HEK293 (cell line): ENCODE results near the gene CACNA2D4.

Experiments used
- CTCF ChIA-PET: fragments of 350-600 bp; formaldehyde crosslinking; extraction: SDS; loops from one replicate; lab custom pipeline; 2021; ENCODE audit warnings: antibody characterized with exemption; lab: Yijun Ruan, JAX
- POLR2A ChIA-PET: fragments of 300-600 bp; formaldehyde crosslinking; extraction: SDS; loops from one replicate; lab custom pipeline; 2020; ENCODE audit warnings: antibody characterized with exemption, inconsistent platforms; lab: Yijun Ruan, JAX
- H3K27ac ChIP-seq: fragments of 200-500 bp; sonication (Bioruptor generic); 2 replicates; pipeline ENCODE4 v1.5.1; 2014; ENCODE audit warnings: low read depth, low read length, control low read depth, inconsistent platforms; ENCODE audit errors: extremely low read depth
- H3K36me3 ChIP-seq, 2 experiments: fragments of 200-500 bp in 1 of 2; sonication (Bioruptor generic) in 1 of 2; 1 replicate in 1 of 2; 2 replicates in 1 of 2; pipeline ENCODE4 v1.5.1; 2014 to 2017; ENCODE audit warnings: inconsistent platforms in 2 of 2, low read length in 2 of 2; ENCODE audit not compliant: control insufficient read depth in 2 of 2, insufficient read depth in 1 of 2
- H3K4me1 ChIP-seq: fragments of 200-500 bp; sonication (Bioruptor generic); 2 replicates; pipeline ENCODE4 v1.5.1; 2014; ENCODE audit warnings: mild to moderate bottlenecking, low read length, inconsistent platforms; ENCODE audit not compliant: control insufficient read depth, insufficient read depth
- H3K4me3 ChIP-seq: 2 replicates; pipeline ENCODE4 v1.5.1; 2011; ENCODE audit warnings: low read depth, mild to moderate bottlenecking, control low read depth, low read length, moderate library complexity
- H3K9me3 ChIP-seq: fragments of 200-500 bp; sonication (Bioruptor generic); 2 replicates; pipeline ENCODE4 v1.5.1; 2014; ENCODE audit warnings: low read depth, low read length, inconsistent platforms; ENCODE audit not compliant: control insufficient read depth, insufficient read depth
- SP3 ChIP-seq: fragments of 450-650 bp; formaldehyde crosslinking; IDR thresholded peaks from 2 replicates; pipeline ENCODE4 v1.5.1; 2016; ENCODE audit warnings: missing biosample characterization, missing genetic modification characterization
- ZFHX2 ChIP-seq: fragments of 450-650 bp; formaldehyde crosslinking; conservative IDR thresholded peaks from 2 replicates; pipeline ENCODE4 v1.5.1; 2016; ENCODE audit warnings: missing biosample characterization, missing genetic modification characterization
- ZNF16 ChIP-seq: fragments of 450-650 bp; formaldehyde crosslinking; IDR thresholded peaks from 2 replicates; pipeline ENCODE4 v1.5.1; 2016; ENCODE audit warnings: low read depth, missing biosample characterization, missing genetic modification characterization
- ZNF23 ChIP-seq: fragments of 450-650 bp; formaldehyde crosslinking; IDR thresholded peaks from 2 replicates; pipeline ENCODE4 v1.5.1; 2016; ENCODE audit warnings: missing biosample characterization, missing genetic modification characterization, borderline replicate concordance
- ZNF292 ChIP-seq: fragments of 450-650 bp; formaldehyde crosslinking; IDR thresholded peaks from 2 replicates; pipeline ENCODE4 v1.5.1; 2016; ENCODE audit warnings: low read depth, missing biosample characterization, missing genetic modification characterization, borderline replicate concordance
- ZNF560 ChIP-seq: fragments of 450-650 bp; formaldehyde crosslinking; IDR thresholded peaks from 2 replicates; pipeline ENCODE4 v1.5.1; 2017; ENCODE audit warnings: missing biosample characterization, missing genetic modification characterization, borderline replicate concordance
- ZNF623 ChIP-seq: fragments of 450-650 bp; formaldehyde crosslinking; IDR thresholded peaks from 2 replicates; pipeline ENCODE4 v1.5.1; 2016; ENCODE audit warnings: missing biosample characterization, missing genetic modification characterization
- ZNF785 ChIP-seq: fragments of 450-650 bp; formaldehyde crosslinking; IDR thresholded peaks from 2 replicates; pipeline ENCODE4 v1.5.1; 2016; ENCODE audit warnings: missing biosample characterization, missing genetic modification characterization
- TF ChIP-seq, protein P1 (sequence below): fragments of 450-650 bp; formaldehyde crosslinking; IDR thresholded peaks from 2 replicates; pipeline ENCODE4 v1.5.1; 2017; ENCODE audit warnings: missing biosample characterization, missing genetic modification characterization
- TF ChIP-seq, protein P2 (sequence below): fragments of 450-650 bp; formaldehyde crosslinking; IDR thresholded peaks from 2 replicates; pipeline ENCODE4 v1.5.1; 2017; ENCODE audit warnings: missing biosample characterization, mild to moderate bottlenecking, missing genetic modification characterization, moderate library complexity
- TF ChIP-seq, protein P3 (sequence below): fragments of 450-650 bp; formaldehyde crosslinking; IDR thresholded peaks from 2 replicates; pipeline ENCODE4 v1.5.1; 2017; ENCODE audit warnings: missing biosample characterization, missing genetic modification characterization
- TF ChIP-seq, protein P4 (sequence below): fragments of 450-650 bp; formaldehyde crosslinking; IDR thresholded peaks from 2 replicates; pipeline ENCODE4 v1.5.1; 2016; ENCODE audit warnings: missing biosample characterization, missing genetic modification characterization
- TF ChIP-seq, protein P5 (sequence below): fragments of 450-650 bp; formaldehyde crosslinking; IDR thresholded peaks from 2 replicates; pipeline ENCODE4 v1.5.1; 2016; ENCODE audit warnings: missing biosample characterization, missing genetic modification characterization, low read depth

CACNA2D4 gene

DNA sequence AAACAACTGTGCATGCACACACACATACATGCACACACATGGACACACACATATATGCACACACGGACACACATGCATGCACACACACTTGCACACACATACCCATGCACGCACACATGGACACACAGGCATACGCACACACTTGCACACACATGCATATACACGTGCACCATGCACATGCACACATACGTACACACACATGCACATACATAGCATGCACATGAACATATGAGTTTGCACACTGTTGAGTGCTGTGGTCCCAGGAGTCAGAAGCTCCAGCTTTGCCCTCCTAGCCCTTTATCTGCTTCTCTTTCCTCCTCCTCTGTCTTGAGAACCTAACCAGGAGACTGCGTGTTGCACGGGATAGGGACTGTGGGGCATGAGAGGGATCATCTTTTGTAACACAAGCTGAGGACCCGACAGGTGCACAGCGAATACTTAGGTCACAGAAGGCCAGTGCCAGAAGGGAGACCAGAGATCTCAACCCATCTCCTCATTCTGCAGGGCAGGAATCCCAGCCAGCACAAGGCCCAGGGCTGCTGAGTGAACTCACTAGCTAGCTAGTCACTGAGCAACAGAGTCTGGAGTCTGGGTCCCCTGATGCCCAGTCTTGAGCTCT lies 101.6 kb downstream of the CACNA2D4 start:
- H3K36me3 ChIP-seq: no peaks in the 10 kb centered on the region
- TF ChIP-seq ZFHX2 (tag by site-specific recombination): no peak
- TF ChIP-seq, protein P1, sequence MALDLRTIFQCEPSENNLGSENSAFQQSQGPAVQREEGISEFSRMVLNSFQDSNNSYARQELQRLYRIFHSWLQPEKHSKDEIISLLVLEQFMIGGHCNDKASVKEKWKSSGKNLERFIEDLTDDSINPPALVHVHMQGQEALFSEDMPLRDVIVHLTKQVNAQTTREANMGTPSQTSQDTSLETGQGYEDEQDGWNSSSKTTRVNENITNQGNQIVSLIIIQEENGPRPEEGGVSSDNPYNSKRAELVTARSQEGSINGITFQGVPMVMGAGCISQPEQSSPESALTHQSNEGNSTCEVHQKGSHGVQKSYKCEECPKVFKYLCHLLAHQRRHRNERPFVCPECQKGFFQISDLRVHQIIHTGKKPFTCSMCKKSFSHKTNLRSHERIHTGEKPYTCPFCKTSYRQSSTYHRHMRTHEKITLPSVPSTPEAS (tag by site-specific recombination): peak; percentile 98
- no peaks in the 10 kb centered on the region for H3K4me1 ChIP-seq
- no peak overlapping the region for H3K27ac ChIP-seq
- POLR2A ChIA-PET: no interaction called here
- H3K4me3 ChIP-seq: no peak overlapping the region
- H3K9me3 ChIP-seq: no peaks in the 10 kb centered on the region
- CTCF ChIA-PET: no interaction called here

DNA sequence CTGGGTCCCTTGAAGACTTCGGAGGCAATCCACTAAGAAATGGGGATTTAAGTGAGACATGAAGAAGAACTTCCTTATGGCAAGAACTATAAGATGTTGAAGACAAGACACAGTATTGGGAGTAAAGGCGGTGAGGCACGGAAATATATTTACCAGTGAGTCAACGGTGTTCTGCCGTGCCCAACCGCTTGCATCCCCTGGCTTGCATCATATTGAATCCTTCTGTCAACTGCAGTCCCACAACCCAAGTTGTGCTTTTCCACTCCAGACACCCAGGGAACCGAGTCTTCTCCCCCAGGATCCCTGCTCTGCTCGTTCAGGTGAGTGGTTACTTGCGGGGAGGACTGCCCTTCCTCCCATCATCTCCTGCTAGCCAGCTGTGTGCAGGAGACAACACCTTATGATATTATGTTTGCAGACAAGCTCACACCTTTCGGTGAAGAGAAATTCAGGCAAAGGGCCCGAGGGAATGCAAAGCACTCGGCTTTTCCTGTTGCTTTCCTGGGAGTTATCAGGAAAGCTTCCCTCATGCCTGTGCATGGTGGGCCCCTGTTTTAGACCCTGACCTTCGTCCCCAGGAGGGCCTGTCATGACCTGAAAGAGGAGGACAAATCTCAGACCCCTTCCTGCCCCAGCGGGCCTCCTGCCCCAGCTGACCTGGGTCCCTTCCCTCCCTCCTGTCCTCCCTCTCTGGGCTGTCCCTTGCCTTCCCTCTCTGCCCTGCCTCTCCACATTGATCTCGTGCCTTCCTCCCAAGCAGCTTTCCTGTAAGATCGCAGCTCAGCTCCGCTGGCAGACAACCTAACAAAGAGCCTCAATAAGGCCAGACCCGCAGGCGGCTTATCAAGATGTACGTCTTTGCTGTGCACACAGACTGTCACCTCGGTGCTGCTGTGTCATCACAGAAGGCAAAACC lies 102.4 kb downstream of the CACNA2D4 start:
- H3K4me3 ChIP-seq: no peak overlapping the region
- H3K9me3 ChIP-seq: no peaks in the 10 kb centered on the region
- H3K36me3 ChIP-seq: no peaks in the 10 kb centered on the region
- no peak overlapping the region for H3K27ac ChIP-seq
- ChIA-PET POLR2A (no interaction called here), CTCF (interaction anchor here (1.3 kb wide), 1 partner anchor 124 kb away, joined by 3 read pairs; no protein-coding TSS in a partner anchor)
- H3K4me1 ChIP-seq: no peaks in the 10 kb centered on the region
- no peak for TF ChIP-seq SP3 (tag by site-specific recombination)
- TF ChIP-seq, protein P2, sequence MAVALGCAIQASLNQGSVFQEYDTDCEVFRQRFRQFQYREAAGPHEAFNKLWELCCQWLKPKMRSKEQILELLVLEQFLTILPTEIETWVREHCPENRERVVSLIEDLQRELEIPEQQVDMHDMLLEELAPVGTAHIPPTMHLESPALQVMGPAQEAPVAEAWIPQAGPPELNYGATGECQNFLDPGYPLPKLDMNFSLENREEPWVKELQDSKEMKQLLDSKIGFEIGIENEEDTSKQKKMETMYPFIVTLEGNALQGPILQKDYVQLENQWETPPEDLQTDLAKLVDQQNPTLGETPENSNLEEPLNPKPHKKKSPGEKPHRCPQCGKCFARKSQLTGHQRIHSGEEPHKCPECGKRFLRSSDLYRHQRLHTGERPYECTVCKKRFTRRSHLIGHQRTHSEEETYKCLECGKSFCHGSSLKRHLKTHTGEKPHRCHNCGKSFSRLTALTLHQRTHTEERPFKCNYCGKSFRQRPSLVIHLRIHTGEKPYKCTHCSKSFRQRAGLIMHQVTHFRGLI (tag by site-specific recombination): peak; percentile 96

DNA sequence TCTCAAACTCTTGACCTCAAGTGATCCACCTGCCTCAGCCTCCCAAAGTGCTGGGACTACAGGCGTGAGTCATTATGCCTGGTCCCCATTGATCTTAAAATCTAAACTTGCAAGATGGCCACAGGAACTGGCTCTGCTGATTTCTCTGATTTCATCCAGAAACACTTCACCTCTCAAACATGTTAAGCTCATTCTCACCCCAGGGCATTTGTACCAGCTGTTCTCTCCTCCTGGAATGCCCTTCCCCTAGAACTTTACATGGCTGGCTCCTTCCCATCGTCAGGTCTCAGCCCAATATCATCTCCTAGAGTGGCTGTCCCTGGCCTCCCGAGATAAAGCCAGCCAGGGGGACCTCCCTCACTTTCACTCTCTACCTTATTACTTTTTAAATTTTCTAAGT lies 103.3 kb downstream of the CACNA2D4 start:
- ChIA-PET CTCF (interaction anchor here (1.3 kb wide), 1 partner anchor 125 kb away, joined by 3 read pairs; no protein-coding TSS in a partner anchor), POLR2A (no interaction called here)
- H3K4me1 ChIP-seq: no peaks in the 10 kb centered on the region
- TF ChIP-seq ZNF785 (tag by site-specific recombination) (no peak), ZNF623 (tag by site-specific recombination) (peak; percentile 47), ZNF560 (tag by site-specific recombination) (no peak), ZNF16 (tag by site-specific recombination) (peak; percentile 55), ZNF292 (tag by site-specific recombination) (no peak), ZNF23 (tag by site-specific recombination) (no peak)
- TF ChIP-seq, protein P3, sequence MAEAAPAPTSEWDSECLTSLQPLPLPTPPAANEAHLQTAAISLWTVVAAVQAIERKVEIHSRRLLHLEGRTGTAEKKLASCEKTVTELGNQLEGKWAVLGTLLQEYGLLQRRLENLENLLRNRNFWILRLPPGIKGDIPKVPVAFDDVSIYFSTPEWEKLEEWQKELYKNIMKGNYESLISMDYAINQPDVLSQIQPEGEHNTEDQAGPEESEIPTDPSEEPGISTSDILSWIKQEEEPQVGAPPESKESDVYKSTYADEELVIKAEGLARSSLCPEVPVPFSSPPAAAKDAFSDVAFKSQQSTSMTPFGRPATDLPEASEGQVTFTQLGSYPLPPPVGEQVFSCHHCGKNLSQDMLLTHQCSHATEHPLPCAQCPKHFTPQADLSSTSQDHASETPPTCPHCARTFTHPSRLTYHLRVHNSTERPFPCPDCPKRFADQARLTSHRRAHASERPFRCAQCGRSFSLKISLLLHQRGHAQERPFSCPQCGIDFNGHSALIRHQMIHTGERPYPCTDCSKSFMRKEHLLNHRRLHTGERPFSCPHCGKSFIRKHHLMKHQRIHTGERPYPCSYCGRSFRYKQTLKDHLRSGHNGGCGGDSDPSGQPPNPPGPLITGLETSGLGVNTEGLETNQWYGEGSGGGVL (tag by site-specific recombination): no peak
- TF ChIP-seq, protein P4, sequence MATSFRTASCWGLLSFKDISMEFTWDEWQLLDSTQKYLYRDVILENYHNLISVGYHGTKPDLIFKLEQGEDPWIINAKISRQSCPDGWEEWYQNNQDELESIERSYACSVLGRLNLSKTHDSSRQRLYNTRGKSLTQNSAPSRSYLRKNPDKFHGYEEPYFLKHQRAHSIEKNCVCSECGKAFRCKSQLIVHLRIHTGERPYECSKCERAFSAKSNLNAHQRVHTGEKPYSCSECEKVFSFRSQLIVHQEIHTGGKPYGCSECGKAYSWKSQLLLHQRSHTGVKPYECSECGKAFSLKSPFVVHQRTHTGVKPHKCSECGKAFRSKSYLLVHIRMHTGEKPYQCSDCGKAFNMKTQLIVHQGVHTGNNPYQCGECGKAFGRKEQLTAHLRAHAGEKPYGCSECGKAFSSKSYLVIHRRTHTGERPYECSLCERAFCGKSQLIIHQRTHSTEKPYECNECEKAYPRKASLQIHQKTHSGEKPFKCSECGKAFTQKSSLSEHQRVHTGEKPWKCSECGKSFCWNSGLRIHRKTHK: no peak
- TF ChIP-seq, protein P5, sequence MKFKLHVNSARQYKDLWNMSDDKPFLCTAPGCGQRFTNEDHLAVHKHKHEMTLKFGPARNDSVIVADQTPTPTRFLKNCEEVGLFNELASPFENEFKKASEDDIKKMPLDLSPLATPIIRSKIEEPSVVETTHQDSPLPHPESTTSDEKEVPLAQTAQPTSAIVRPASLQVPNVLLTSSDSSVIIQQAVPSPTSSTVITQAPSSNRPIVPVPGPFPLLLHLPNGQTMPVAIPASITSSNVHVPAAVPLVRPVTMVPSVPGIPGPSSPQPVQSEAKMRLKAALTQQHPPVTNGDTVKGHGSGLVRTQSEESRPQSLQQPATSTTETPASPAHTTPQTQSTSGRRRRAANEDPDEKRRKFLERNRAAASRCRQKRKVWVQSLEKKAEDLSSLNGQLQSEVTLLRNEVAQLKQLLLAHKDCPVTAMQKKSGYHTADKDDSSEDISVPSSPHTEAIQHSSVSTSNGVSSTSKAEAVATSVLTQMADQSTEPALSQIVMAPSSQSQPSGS (tag by site-specific recombination): no peak
- TF ChIP-seq, protein P1 (tag by site-specific recombination): no peak
- TF ChIP-seq, all 188 proteins: peak for 2
- Histone ChIP-seq H3K36me3 (no peaks in the 10 kb centered on the region), H3K4me3 (no peak overlapping the region), H3K27ac (no peak overlapping the region), H3K9me3 (no peaks in the 10 kb centered on the region)
